ENCODE measurements around the gene FHIT. TPM values are rescaled to one million over a fixed set of nuclear protein-coding genes. Genes with fewer than 3 reads are reported as not detected.

Gene FHIT
- total RNA-seq, 1 donor from 2014 or later: 22.6 TPM

DNA sequence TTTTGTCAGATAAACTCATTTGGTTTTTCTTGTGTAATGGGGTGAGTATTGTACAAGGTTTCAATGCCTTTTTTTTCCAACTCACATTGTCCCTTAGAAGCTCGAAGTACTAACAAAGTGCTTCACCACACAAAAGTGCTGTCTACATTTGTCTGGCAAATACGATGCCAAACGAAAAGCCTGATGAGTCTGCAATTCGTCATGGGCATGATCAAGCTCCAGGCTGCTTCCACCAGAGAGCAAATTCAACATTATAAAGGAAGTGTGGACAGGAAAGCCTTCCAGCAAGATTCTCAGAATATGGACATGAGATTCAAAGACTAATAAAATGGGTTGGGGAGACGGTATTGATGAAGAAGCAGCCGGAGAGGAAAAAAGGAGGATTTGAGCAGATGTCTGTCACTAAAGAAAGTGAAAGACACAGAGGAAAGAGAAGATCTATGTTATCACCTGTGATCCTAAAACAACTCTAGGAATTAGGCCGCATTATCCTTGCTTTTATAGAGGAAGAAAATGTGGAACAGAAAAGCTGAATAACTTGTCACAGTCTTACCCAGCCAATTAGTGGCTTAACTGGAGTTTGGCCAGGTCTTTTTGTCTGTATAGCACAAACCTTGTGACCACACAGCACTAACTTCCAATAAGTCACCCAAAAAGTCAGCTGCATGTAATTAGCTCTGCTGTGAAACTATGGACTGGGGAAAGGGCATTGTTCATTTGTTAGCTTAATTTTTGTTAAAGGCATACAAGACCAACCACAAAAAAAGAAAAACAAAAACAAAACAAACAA is 494.8 kb downstream of the FHIT start:
- no peak for DNase-seq (ENCODE audit: low spot score)
- Mint-ChIP-seq H3K36me3 (ENCODE audit: low read depth) (no peaks in the 10 kb centered on the region), H3K9me3 (peaks cover 4% of the 10 kb centered on the region), H3K27ac (no peak overlapping the region), H3K4me1 (ENCODE audit: low read depth) (peaks cover 4% of the 10 kb centered on the region), H3K27me3 (ENCODE audit: insufficient read depth) (peaks cover 2% of the 10 kb centered on the region), H3K4me3 (no peak overlapping the region)
- intact Hi-C loops (cut with micrococcal nuclease): no loop called here

DNA sequence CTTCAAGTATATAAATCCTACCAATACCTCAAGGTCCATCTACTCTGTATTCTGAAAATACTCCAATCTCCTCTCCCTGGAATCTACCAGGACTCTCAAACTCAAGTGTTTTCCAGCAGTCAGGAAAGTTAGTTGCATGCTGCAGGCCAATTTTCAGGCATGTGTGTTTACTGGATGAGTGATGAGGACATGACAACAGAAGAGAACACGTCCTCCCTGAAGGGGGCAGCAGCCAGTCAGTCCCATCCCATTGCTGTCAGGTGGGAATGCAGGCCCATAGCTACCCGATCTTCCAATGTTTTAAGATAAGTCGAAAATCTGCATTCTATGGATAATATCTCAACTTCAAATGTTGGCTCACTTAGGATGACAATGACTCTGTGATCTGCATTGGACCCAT is 496.2 kb downstream of the FHIT start:
- Mint-ChIP-seq H3K4me1 (ENCODE audit: low read depth) (peaks cover 3% of the 10 kb centered on the region), H3K27me3 (ENCODE audit: insufficient read depth) (peaks cover under 1% of the 10 kb centered on the region), H3K9me3 (peaks cover 10% of the 10 kb centered on the region), H3K4me3 (no peak overlapping the region), H3K27ac (no peak overlapping the region), H3K36me3 (ENCODE audit: low read depth) (no peaks in the 10 kb centered on the region)
- intact Hi-C loops (cut with micrococcal nuclease): no loop called here
- DNase-seq (ENCODE audit: low spot score): no peak

DNA sequence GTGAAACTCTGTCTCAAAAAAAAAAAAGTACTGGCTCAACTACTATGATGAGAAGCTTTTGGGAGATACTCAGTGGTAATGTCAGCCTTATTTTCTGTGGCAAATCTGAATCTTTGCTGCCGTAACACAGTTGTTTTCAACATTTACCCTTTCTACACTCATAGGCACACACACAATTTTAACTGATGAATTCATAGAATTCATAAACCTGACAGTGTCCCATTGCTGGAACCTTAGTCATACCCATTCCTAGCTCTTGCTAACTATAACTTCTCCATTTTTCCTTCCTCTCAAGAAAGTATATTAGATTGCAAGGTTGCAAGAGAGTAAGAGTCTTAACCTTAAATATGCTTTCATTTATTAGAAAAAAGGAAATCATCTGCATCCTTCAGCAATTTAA is 496.6 kb downstream of the FHIT start:
- H3K36me3 Mint-ChIP-seq (ENCODE audit: low read depth): no peaks in the 10 kb centered on the region

DNA sequence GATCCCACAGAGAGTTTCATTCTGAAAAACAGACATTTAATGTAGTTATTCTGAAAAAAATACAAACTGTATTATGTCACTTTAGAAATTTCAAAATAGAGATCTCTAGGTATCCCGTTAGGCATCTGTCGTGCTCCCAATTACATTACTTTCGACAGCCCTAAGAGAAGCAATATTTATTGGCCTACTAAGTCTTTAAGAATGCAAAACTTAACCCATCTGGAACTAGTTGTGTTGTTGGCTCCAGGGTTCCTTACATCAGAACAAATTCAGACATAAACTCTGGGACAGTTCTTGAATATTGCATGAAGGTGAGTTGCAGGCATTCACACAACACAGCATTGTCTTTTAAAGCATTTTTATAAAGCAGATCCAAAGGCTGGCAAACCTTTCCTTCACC is 498.4 kb downstream of the FHIT start:
- no peak for DNase-seq (ENCODE audit: low spot score)
- Mint-ChIP-seq H3K4me1 (ENCODE audit: low read depth) (no peaks in the 10 kb centered on the region), H3K36me3 (ENCODE audit: low read depth) (no peaks in the 10 kb centered on the region), H3K27ac (no peak overlapping the region), H3K9me3 (peaks cover 9% of the 10 kb centered on the region), H3K27me3 (ENCODE audit: insufficient read depth) (no peaks in the 10 kb centered on the region), H3K4me3 (no peak overlapping the region)
- intact Hi-C loops (cut with micrococcal nuclease): no loop called here

More for the DNA sequence above, 496.6 kb downstream of the FHIT start:
- no peak overlapping the region for H3K4me3 Mint-ChIP-seq
- no peaks in the 10 kb centered on the region for H3K27me3 Mint-ChIP-seq (ENCODE audit: insufficient read depth)
- no peak for DNase-seq (ENCODE audit: low spot score)
- no peak overlapping the region for H3K27ac Mint-ChIP-seq
- no peaks in the 10 kb centered on the region for H3K4me1 Mint-ChIP-seq (ENCODE audit: low read depth)
- intact Hi-C loops (cut with micrococcal nuclease): no loop called here
- peaks cover 7% of the 10 kb centered on the region for H3K9me3 Mint-ChIP-seq

DNA sequence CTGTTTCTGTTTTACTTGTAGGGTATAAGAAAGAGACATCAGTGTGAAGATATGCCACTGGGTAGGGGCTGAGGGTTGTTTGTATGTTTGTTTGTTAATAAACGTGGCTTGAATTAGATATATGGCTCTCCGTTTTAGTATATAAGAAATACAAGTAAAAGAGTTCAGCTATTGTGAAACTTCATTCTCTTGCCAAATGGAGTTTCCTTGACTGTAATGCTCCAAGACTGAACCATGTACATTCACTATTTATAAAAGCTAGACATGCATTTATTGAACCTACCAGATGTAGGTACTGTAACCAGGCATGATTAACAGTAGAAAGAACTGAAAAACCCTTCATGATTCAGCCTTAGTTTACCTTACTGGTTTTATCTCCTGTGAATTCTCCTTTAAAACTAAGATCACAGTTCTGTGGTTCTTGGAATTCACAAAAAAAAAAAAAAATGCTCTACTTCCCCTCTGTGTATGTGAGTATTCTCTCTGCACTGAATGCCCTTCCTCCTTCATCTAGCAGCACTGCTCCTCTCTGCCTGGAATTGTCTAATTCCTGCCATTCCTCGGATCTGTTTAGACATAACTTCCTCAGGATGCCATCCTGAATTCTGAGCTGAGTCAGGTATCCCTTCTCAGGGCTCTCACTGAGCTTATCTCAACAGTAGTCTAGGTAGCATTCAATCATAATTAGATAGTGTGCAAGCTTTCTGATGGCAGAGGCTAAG is 504.4 kb downstream of the FHIT start:
- Mint-ChIP-seq H3K27me3 (ENCODE audit: insufficient read depth) (no peaks in the 10 kb centered on the region), H3K4me3 (no peak overlapping the region), H3K36me3 (ENCODE audit: low read depth) (no peaks in the 10 kb centered on the region), H3K9me3 (peaks cover 10% of the 10 kb centered on the region), H3K4me1 (ENCODE audit: low read depth) (no peaks in the 10 kb centered on the region), H3K27ac (no peak overlapping the region)
- intact Hi-C loops (cut with micrococcal nuclease): no loop called here
- no peak for DNase-seq (ENCODE audit: low spot score)

DNA sequence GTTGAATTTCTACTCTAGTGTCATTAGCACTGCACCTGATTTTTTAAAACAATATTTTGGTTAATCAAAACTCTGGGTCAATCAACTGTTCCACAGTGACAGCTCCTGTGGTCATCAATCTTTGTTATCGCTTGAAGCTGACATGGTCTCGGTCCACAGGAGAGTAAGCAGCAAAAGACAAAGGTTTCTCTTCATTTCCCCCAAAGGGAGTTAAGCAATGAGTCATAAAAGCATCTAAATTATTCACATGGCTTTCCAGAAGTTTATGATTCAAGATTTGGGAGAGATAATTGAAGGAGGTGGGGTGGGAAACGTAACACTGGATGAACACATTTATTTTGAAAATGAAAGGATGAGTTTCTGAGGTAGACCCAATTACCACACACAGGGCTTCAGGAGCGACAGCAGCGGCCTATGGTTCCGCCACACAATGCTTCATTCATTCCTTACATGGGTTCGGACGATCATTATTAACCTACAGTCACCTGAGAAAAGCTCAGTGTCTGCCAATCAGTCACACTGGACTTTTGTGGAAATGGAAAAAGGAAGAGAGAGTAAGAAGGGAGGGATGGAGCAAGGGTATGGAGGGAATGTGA is 505.1 kb downstream of the FHIT start:
- Mint-ChIP-seq H3K4me1 (ENCODE audit: low read depth) (no peaks in the 10 kb centered on the region), H3K27me3 (ENCODE audit: insufficient read depth) (no peaks in the 10 kb centered on the region), H3K27ac (no peak overlapping the region), H3K36me3 (ENCODE audit: low read depth) (no peaks in the 10 kb centered on the region), H3K9me3 (peaks cover 10% of the 10 kb centered on the region), H3K4me3 (no peak overlapping the region)
- intact Hi-C loops (cut with micrococcal nuclease): no loop called here
- no peak for DNase-seq (ENCODE audit: low spot score)

DNA sequence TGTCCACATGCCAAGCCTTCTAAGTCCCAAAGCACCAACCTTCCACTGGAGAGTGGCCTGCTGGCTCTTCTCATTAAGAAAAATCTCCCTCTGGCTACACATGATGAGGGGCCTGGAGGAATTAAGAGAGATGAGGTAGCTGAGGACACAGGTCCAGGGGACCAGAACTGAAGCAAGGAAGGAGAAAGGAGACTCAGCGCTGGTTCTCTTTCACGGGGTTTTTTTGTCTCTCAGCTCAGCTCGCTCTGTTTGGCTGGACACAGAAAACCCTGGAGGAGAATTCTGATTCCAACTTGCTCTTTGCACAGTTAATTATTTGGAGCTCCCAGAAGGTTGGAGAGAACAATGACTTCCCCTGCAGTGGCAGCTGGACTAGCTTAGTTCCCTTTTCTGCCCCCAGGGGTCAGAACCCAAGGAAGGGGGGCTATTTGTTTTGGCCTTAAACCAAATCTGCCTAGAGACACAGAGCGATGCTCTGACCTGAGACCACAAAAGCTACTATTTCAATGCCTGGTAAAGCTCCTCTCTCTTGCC is 507.6 kb downstream of the FHIT start:
- no peak overlapping the region for H3K4me3 Mint-ChIP-seq

DNA sequence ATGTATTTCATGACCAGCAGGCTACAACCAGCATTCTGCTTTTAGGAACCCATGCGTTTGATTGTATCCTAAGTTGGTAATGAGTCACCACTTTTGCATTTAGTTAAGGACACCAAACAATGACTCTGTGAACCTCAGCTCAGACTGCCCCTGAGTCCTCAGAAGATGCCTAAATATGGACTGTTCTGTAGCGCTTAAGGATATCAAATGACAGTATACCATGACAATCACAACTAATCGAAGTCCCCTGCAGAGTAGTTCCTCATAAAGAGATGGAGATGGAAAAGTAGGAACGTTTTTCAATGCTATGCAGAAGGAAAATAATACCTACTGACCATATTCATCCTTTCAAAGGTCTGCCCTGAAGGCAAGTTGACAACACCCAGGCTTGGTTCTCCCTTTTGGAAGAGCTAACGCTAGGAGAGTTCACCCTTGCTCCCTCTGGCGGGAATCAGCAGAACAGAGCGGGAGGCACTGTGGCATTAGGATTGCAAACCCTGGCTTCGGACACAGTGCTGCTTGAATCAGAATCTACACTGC is 508.6 kb downstream of the FHIT start:
- Mint-ChIP-seq H3K27me3 (ENCODE audit: insufficient read depth) (no peaks in the 10 kb centered on the region), H3K4me3 (no peak overlapping the region), H3K27ac (no peak overlapping the region), H3K4me1 (ENCODE audit: low read depth) (no peaks in the 10 kb centered on the region), H3K9me3 (no peaks in the 10 kb centered on the region), H3K36me3 (ENCODE audit: low read depth) (no peaks in the 10 kb centered on the region)
- intact Hi-C loops (cut with micrococcal nuclease): no loop called here
- no peak for DNase-seq (ENCODE audit: low spot score)

More for the DNA sequence above, 507.6 kb downstream of the FHIT start:
- intact Hi-C loops (cut with micrococcal nuclease): no loop called here
- no peak for DNase-seq (ENCODE audit: low spot score)
- H3K36me3 Mint-ChIP-seq (ENCODE audit: low read depth): no peaks in the 10 kb centered on the region
- no peak overlapping the region for H3K27ac Mint-ChIP-seq
- H3K9me3 Mint-ChIP-seq: peaks cover 3% of the 10 kb centered on the region
- H3K27me3 Mint-ChIP-seq (ENCODE audit: insufficient read depth): no peaks in the 10 kb centered on the region
- no peaks in the 10 kb centered on the region for H3K4me1 Mint-ChIP-seq (ENCODE audit: low read depth)

DNA sequence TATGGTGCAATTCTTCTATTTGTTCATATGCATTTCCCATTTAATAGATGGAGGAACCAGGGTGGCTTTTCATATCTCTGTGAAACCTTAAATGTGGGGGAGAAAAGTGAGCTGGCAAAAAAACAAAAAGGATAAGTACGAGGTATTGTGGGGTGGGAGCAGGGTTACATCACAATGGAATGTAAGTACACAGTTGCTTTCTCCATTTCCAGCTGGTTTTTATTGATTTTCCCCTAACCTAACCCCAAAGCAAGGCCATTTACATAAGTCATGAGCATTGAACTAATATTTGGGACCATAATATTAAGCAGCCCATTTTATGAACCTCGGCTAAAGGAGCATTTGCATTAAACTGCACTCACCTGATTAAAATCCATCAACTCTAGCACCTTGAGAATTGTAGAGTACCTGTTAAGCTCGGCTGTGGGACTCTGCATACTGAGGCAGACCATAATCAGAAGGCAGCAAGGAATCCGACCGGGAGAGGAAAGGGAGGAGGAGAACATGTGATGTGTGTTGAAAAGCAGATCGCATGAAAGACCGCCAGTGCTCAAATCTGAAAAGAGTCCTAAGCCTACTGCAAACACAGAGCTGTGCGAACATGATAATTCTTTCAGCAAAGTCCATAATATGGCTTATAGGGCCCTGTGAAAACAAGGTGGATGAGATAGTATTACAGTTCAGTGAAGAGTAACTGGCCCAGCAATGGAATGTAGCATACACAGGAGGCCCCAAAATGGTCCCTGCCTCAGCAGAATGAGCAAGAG is 513.4 kb downstream of the FHIT start:
- peaks cover 6% of the 10 kb centered on the region for H3K9me3 Mint-ChIP-seq
- no peak overlapping the region for H3K4me3 Mint-ChIP-seq
- H3K27me3 Mint-ChIP-seq (ENCODE audit: insufficient read depth): no peaks in the 10 kb centered on the region
- no peak for DNase-seq (ENCODE audit: low spot score)
- no peaks in the 10 kb centered on the region for H3K4me1 Mint-ChIP-seq (ENCODE audit: low read depth)
- H3K36me3 Mint-ChIP-seq (ENCODE audit: low read depth): no peaks in the 10 kb centered on the region
- H3K27ac Mint-ChIP-seq: no peak overlapping the region
- intact Hi-C loops (cut with micrococcal nuclease): no loop called here

DNA sequence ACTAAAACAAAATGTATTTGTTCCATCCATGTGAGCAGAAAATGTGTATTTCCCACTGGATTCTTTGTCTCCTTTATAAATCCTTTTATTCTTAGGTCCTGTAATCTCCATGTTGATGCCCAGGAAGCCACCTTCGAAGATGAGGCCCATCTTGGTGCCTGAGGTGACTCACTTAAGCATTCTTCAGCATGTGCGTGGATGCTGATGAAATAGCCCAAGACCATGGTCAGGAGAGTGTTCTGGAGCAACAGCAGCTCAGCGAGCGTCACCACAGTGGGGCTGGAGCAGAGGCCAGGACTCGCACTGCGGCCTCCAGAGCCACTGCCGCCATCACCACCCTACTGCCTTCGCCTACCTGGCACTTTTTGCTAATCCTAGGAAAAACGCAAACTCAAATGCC is 520.9 kb downstream of the FHIT start:
- no peak overlapping the region for H3K27ac Mint-ChIP-seq
- DNase-seq (ENCODE audit: low spot score): no peak
- no peak overlapping the region for H3K4me3 Mint-ChIP-seq
- H3K9me3 Mint-ChIP-seq: peaks cover 6% of the 10 kb centered on the region
- intact Hi-C loops (cut with micrococcal nuclease): no loop called here
- H3K27me3 Mint-ChIP-seq (ENCODE audit: insufficient read depth): no peaks in the 10 kb centered on the region
- H3K36me3 Mint-ChIP-seq (ENCODE audit: low read depth): no peaks in the 10 kb centered on the region
- H3K4me1 Mint-ChIP-seq (ENCODE audit: low read depth): no peaks in the 10 kb centered on the region

DNA sequence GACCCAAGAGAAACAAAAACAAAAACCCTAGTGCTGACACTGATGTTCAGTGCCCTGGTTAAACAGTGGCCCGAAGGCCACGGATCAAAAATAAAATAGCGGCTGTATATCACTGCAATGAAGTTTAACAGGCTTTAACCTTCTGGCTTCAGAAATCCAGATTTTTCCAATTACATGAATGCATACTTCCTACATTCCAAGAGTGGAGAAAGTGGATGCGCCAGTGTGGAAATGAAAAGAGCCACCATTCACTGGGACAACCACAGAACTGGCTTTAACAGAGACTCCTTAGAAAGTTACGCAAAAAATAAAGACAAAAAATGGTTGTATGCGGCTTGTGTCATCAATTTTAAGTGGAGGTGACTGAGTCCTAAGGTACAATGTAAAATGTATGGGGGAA is 522.2 kb downstream of the FHIT start:
- H3K27me3 Mint-ChIP-seq (ENCODE audit: insufficient read depth): no peaks in the 10 kb centered on the region
- no peaks in the 10 kb centered on the region for H3K4me1 Mint-ChIP-seq (ENCODE audit: low read depth)
- H3K36me3 Mint-ChIP-seq (ENCODE audit: low read depth): no peaks in the 10 kb centered on the region
- no peak overlapping the region for H3K4me3 Mint-ChIP-seq
- intact Hi-C loops (cut with micrococcal nuclease): no loop called here
- no peak overlapping the region for H3K27ac Mint-ChIP-seq
- DNase-seq (ENCODE audit: low spot score): no peak
- H3K9me3 Mint-ChIP-seq: peaks cover 3% of the 10 kb centered on the region

DNA sequence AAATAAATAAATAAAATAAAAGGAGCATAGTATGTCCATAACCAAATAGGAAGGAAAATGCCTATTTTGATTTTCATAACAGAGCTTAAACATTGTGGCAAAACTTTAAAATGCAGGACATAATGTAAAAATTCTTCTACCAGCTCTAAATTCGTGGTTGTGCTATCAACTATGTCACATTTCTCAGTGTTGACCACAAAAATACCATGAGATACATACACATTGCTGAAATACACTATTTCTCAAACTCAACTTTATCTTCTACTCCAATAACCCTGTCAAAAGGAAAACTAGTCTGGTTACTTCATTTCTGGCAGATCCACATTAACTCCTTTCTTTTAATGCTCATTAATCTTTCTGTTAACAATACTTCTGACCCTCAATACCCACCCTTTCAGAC is 523.2 kb downstream of the FHIT start:
- Mint-ChIP-seq H3K27ac (no peak overlapping the region), H3K9me3 (peaks cover 3% of the 10 kb centered on the region), H3K36me3 (ENCODE audit: low read depth) (no peaks in the 10 kb centered on the region), H3K4me3 (no peak overlapping the region), H3K4me1 (ENCODE audit: low read depth) (no peaks in the 10 kb centered on the region), H3K27me3 (ENCODE audit: insufficient read depth) (no peaks in the 10 kb centered on the region)
- no peak for DNase-seq (ENCODE audit: low spot score)
- intact Hi-C loops (cut with micrococcal nuclease): no loop called here
